HG02798 (cell line): ENCODE results near the gene PDE6B.

ENCODE experiments used
- ATAC-seq: cut with Tn5 transposase; IDR thresholded peaks from one replicate; pipeline ENCODE4 v1.9.1; 2021; ENCODE audit warnings: mild to moderate bottlenecking; ENCODE audit not compliant: unreplicated experiment, poor library complexity

Gene PDE6B

DNA sequence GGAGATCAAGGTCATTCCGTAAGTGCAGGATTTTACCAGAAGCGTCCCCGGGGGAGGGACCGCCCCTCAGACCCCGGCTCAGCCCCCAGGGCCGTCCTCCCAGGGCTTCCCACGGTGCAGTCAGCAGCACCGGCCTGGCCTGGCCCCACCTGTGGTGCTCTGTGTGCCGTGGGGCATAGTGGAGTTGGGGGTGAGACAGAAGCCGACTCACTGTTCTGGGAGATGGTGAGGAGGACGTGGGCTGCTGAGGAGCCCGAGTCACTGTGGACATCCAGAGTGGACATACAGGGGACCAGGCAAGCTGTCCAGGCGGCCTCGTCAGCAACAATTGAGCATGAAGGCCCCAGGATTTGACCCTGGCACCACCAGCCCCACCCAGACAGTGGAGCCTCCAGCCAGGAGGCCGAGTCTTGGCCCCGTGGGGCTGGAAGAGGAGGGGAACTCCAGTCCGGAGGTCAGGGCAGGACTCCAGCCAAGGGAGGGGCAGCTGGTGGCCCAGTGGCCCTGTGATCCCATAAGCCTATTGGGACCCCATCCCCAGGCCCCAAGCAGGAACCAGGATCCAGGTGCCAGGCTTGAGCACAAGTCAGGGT, 29.6 kb downstream of the PDE6B start:
- ATAC-seq = no peak

- ATAC-seq = no peak
These were observed 30.2 kb downstream of the PDE6B start for GRCh38 chr4:655464-656151.

GRCh38 chr4:656436-657337, 31.3 kb downstream of the PDE6B start:
- no peak for ATAC-seq

DNA sequence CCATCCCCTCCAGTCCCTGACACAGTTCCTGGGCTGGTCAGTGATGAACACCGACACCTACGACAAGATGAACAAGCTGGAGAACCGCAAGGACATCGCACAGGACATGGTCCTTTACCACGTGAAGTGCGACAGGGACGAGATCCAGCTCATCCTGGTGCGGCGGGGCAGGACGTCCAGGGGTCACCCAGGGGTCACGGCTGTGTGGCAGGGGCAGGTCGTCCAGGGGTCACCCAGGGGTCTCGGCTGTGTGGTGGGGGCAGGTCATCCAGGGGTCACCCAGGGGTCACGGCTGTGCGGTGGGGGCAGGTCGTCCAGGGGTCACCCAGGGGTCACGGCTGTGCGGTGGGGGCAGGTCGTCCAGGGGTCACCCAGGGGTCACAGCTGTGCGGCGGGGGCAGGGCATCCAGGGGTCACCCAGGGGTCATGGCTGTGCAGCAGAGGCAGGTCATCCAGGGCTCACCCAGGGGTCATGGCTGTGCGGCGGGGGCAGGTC, 32.0 kb downstream of the PDE6B start:
- no peak for ATAC-seq

GRCh38 chr4:657834-658667, 32.7 kb downstream of the PDE6B start:
- no peak for ATAC-seq

GRCh38 chr4:658681-659667, 33.6 kb downstream of the PDE6B start:
- ATAC-seq = no peak

- ATAC-seq = no peak
These were observed 34.5 kb downstream of the PDE6B start for GRCh38 chr4:659851-660250.

DNA sequence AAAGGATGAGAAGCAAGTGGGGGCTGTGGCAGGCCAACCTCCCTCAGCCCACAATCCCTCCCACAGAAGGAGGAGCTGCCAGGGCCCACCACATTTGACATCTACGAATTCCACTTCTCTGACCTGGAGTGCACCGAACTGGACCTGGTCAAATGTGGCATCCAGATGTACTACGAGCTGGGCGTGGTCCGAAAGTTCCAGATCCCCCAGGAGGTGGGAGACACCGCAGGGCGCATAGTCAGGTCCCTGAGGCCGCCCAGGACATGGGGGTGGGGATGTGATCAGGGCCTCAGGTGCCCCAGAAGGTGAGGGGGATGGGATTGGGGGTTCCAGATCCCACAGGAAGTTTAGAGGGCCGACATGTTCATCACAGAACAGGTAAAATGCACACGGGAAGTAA, 35.0 kb downstream of the PDE6B start:
- no peak for ATAC-seq

DNA sequence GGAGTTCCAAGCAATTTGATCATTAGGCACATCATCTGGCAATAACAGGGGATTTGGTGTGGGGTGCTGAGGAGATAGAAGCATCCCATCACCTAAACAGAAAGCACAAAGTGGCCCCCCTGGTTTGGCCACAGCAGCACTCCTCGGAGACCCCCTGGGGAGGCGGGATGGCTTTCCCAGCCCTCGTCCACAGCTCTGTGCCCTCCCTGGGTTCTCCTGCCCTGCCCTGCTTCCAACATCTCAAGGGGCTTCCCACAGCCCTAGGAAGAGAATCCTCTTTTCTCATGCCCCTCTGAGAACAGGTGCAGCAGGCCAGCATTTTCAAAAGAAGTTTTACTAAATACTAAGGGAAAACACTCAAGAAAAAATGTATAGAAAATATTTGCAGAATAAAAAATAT, 35.9 kb downstream of the PDE6B start:
- ATAC-seq = no peak

GRCh38 chr4:661881-662761, 36.7 kb downstream of the PDE6B start:
- no peak for ATAC-seq

DNA sequence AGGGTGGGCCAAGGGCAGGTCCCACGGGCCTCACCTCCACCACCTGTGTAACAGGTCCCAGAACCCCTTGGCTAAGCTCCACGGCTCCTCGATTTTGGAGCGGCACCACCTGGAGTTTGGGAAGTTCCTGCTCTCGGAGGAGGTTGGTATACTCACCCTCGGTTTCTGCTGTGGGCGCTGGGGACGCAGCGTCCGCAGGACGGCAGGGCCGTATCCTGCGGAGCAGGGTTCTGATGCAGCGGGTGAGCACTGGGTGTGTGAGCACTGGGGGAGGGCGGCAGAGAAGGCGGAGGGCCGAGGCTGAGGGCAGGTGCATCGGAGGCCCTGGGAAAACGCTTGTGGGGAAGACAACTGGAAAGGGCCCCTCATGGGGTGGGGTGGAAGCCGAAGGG, 37.7 kb downstream of the PDE6B start:
- ATAC-seq = no peak

- peak; percentile 61 for ATAC-seq
These were observed 38.4 kb downstream of the PDE6B start for GRCh38 chr4:663438-664428.

DNA sequence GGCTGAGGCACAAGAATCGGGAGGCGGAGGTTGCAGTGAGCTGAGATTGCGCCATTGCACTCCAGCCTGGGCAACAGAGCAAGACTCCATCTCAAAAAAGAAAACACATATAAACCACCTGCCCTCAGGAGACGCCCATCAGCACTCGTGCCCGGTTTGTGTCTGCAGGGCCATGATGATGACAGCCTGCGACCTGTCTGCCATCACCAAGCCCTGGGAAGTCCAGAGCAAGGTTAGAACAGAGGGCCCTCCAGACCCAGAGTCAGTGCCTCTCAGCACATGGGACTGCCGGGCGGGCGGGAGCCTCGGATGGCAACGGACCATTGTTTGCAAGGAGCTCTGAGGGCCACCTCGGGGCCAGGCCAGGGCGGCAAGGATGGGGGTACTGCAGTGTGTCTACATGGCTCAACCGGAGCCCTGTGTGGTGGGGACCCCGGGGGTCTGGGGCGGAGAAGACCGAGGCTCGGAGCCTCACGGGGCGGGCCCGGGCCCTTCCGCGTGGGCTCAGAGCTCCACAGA, 39.4 kb downstream of the PDE6B start:
- no peak for ATAC-seq

DNA sequence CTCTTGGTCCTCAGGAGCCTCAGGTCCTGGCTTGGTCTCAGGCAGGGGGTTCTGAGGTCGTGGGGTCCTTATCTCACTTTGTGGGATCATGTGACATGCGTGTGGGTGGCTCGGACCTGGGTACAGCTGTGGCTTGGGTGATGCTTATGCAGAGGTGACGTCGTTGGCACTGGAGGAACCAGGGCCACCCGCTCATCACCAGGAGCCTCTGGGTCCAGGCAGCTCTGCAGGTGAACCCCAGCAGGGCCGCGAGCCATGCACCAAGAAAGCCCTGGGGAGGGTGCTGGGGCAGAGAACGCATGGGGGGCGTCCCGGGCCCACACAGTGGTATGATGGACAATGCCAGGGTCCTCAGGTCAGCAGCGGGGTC, 40.0 kb downstream of the PDE6B start:
- no peak for ATAC-seq

- ATAC-seq = no peak
These were observed 40.5 kb downstream of the PDE6B start for GRCh38 chr4:665751-666435.

GRCh38 chr4:666436-666810, 41.0 kb downstream of the PDE6B start:
- no peak for ATAC-seq
